Lower leg skin (tissue), 4 donors: Measurements from ENCODE around the gene RUNDC3A. TPM values are rescaled to one million over a fixed set of nuclear protein-coding genes. Genes with fewer than 3 reads are reported as not detected.

Experiments used
- DNase-seq, 2 donors: peaks; one replicate each; pipeline ENCODE4 v3.0.0-alpha.2; 2019; ENCODE audit warnings: low spot score in 2 of 2
- H3K4me3 ChIP-seq: fragments of 200-600 bp; sonication (generic); 2 replicates; pipeline ENCODE4 v1.5.1; 2017; ENCODE audit warnings: mild to moderate bottlenecking, low read depth; ENCODE audit not compliant: poor library complexity, severe bottlenecking
- CTCF ChIP-seq, 3 donors: fragments of 450-650 bp; IDR thresholded peaks; one replicate each; pipeline ENCODE4 v1.5.1; 2016; ENCODE audit warnings: antibody characterized with exemption in 3 of 3, mild to moderate bottlenecking in 3 of 3, moderate library complexity in 2 of 3
- POLR2A ChIP-seq, 2 donors: fragments of 450-650 bp; IDR thresholded peaks; one replicate each; pipeline ENCODE4 v1.6.1; 2016 to 2017; ENCODE audit warnings: antibody characterized with exemption in 2 of 2, mild to moderate bottlenecking in 1 of 2, moderate library complexity in 1 of 2
- WGBS, 2 donors: methylation state at CpG; one replicate each; pipeline ENCODE4 v1.1.5; 2018; 5-methylcytosine and 5-hydroxymethylcytosine counted together
- intact Hi-C: fragments of 100-400 bp; cut with DNase I; formaldehyde crosslinking; loops from one replicate; pipeline ENCODE4 v1.15.0; 2023; ENCODE audit warnings: low total_unique reads
- total RNA-seq, 4 donors: library from RNA; depleted of rRNA; stranded (reverse); fragments of >200 nt; gene quantifications; one replicate each; pipeline ENCODE4 v1.1.0, GENCODE V29; 2016

The RUNDC3A gene
- total RNA-seq, 4 donors from 2014 or later: 12.6 to 29.5 (median 17.1) TPM

- TF ChIP-seq CTCF (IDR thresholded peaks at IDR 0.05) (no peak), POLR2A (IDR thresholded peaks at IDR 0.05) (no peak)
- WGBS, 2 donors: 78 to 91% methylated on average over 11 to 14 of the region's 14 CpGs
- no peak for DNase-seq
- intact Hi-C loops: no loop called here
- H3K4me3 ChIP-seq: no peak overlapping the region
These were observed 51.2 kb downstream of the RUNDC3A start for GRCh38 chr17:44359458-44360143.

GRCh38 chr17:44360144-44360533 is 51.7 kb downstream of the RUNDC3A start:
- TF ChIP-seq CTCF (IDR thresholded peaks at IDR 0.05) (no peak), POLR2A (IDR thresholded peaks at IDR 0.05) (no peak)
- DNase-seq: no peak
- no peak overlapping the region for H3K4me3 ChIP-seq
- WGBS, 2 donors: 53 to 57% methylated on average over 6 of the region's 6 CpGs
- intact Hi-C loops: no loop called here

- H3K4me3 ChIP-seq: no peak overlapping the region
- DNase-seq: no peak
- intact Hi-C loops: no loop called here
- TF ChIP-seq CTCF (IDR thresholded peaks at IDR 0.05) (no peak), POLR2A (IDR thresholded peaks at IDR 0.05) (no peak)
- 68 to 75% methylated on average over 5 of the region's 5 CpGs for WGBS, 2 donors
These were observed 52.4 kb downstream of the RUNDC3A start for GRCh38 chr17:44360826-44361225.

- intact Hi-C loops: loop anchor here (1.0 kb wide), 1 partner anchor 142 kb away; the partner anchor contains the start of gene UBTF
- TF ChIP-seq CTCF (IDR thresholded peaks at IDR 0.05): no peak
- TF ChIP-seq POLR2A (IDR thresholded peaks at IDR 0.05): no peak
- no peak for DNase-seq
- WGBS, 2 donors: 54 to 67% methylated on average over 11 of the region's 11 CpGs
- H3K4me3 ChIP-seq: no peak overlapping the region
These were observed 53.2 kb downstream of the RUNDC3A start for GRCh38 chr17:44361292-44362260.

GRCh38 chr17:44362459-44362948 is 54.1 kb downstream of the RUNDC3A start:
- 27 to 30% methylated on average over 11 of the region's 11 CpGs for WGBS, 2 donors
- no peak overlapping the region for H3K4me3 ChIP-seq
- intact Hi-C loops: loop anchor here (1.0 kb wide), 1 partner anchor 143 kb away; the partner anchor contains the start of gene UBTF
- DNase-seq: no peak
- TF ChIP-seq CTCF (IDR thresholded peaks at IDR 0.05) (no peak), POLR2A (IDR thresholded peaks at IDR 0.05) (no peak)
